Lung (tissue), 12 donors: ENCODE data around the gene RCOR3. TPM values are rescaled to one million over a fixed set of nuclear protein-coding genes. Genes with fewer than 3 reads are reported as not detected.

Source experiments
- ATAC-seq: fragments of 200-7000 bp; cut with Tn5 transposase; one replicate; pipeline ENCODE4 v1.9.1; 2020; ENCODE audit warnings: moderate number of reproducible peaks; ENCODE audit not compliant: insufficient read depth, low FRiP score
- DNase-seq, 3 donors: peaks; one replicate each; pipeline ENCODE4 v3.0.0-alpha.2; 2013 to 2017
- H3K27ac ChIP-seq, 2 donors: one replicate each; pipeline ENCODE4 v1.5.1; 2013; ENCODE audit warnings: mild to moderate bottlenecking in 2 of 2, moderate library complexity in 2 of 2, control low read depth in 1 of 2, inconsistent platforms in 1 of 2, low read depth in 1 of 2, low read length in 1 of 2
- H3K27me3 ChIP-seq, 3 donors: one replicate each; pipeline ENCODE4 v1.5.1; 2013; ENCODE audit warnings: low read length in 2 of 3; ENCODE audit not compliant: control insufficient read depth in 3 of 3, insufficient read depth in 3 of 3
- H3K36me3 ChIP-seq, 4 donors: one replicate each; pipeline ENCODE4 v1.5.1; 2013; ENCODE audit warnings: low read length in 4 of 4, mild to moderate bottlenecking in 1 of 4, moderate library complexity in 1 of 4; ENCODE audit not compliant: control insufficient read depth in 4 of 4, insufficient read depth in 4 of 4
- H3K4me1 ChIP-seq, 5 donors: one replicate each; pipeline ENCODE4 v1.5.1; 2013; ENCODE audit warnings: low read length in 5 of 5, mild to moderate bottlenecking in 2 of 5, moderate library complexity in 1 of 5; ENCODE audit not compliant: control insufficient read depth in 5 of 5, insufficient read depth in 5 of 5
- H3K4me3 ChIP-seq: one replicate; pipeline ENCODE4 v1.5.1; 2013; ENCODE audit warnings: mild to moderate bottlenecking, control low read depth, moderate library complexity
- H3K9ac ChIP-seq, 2 donors: one replicate each; pipeline ENCODE4 v1.5.1; 2013; ENCODE audit warnings: low read length in 2 of 2, control low read depth in 1 of 2; ENCODE audit not compliant: insufficient read depth in 1 of 2
- H3K9me3 ChIP-seq, 4 donors: one replicate each; pipeline ENCODE4 v1.5.1; 2013; ENCODE audit warnings: low read length in 3 of 4, mild to moderate bottlenecking in 1 of 4, moderate library complexity in 1 of 4; ENCODE audit not compliant: control insufficient read depth in 4 of 4, insufficient read depth in 3 of 4
- WGBS, 2 donors: extraction: QIAGEN DNeasy Blood & Tissue Kit; methylation state at CpG; one replicate each; pipeline ENCODE4 v1.1.7; 2013; 5-methylcytosine and 5-hydroxymethylcytosine counted together
- polyA plus RNA-seq, 2 donors: library from polyadenylated mRNA; stranded (reverse); fragments of 200-250 nt; gene quantifications; one replicate each; pipeline ENCODE4 v1.2.1, GENCODE V29; 2013
- total RNA-seq, 2 donors: library from RNA; depleted of rRNA in 1 of 2; stranded (reverse); fragments of >200 nt in 1 of 2; gene quantifications; one replicate each; pipeline ENCODE4 v1.2.1, GENCODE V29; 2014 to 2021
- TF ChIP-seq, protein P1 (sequence below): IDR thresholded peaks from 2 replicates; pipeline ENCODE4 v1.5.1; 2012; ENCODE audit warnings: mild to moderate bottlenecking; ENCODE audit errors: control extremely low read depth, extremely low read depth
- donor health status: control.
- donor health status: control.
- donor health status: Bipolar disorder and iron deficiency.
- donor health status: healthy.
- donor health status: DM: yes; HTN: yes; CAD: no.

RCOR3 gene
- total and polyA plus RNA-seq, 4 donors = 16.6 to 102 (median 34.4) TPM

DNA sequence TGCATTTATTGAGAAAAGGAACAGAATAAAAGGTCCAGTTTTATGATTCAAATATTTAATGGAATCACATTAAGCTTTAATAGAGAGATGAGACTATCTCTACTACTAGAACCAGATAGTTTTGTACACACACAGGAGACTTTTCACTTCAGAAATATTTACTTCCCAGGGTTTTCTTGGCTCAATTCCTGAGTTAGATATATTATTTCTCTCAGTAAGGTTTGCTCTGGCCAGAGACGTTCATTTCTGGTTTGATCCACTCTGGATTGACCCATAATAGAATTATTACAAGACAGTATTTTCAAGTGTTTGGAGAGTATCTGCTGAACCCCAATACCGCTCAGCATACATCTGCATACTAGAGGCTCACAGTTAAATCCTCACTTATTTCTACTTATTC is 1.3 kb upstream of the RCOR3 start:
- peak overlapping the region; percentile 99 for H3K27ac ChIP-seq
- no peak for ATAC-seq
- TF ChIP-seq, protein P1, sequence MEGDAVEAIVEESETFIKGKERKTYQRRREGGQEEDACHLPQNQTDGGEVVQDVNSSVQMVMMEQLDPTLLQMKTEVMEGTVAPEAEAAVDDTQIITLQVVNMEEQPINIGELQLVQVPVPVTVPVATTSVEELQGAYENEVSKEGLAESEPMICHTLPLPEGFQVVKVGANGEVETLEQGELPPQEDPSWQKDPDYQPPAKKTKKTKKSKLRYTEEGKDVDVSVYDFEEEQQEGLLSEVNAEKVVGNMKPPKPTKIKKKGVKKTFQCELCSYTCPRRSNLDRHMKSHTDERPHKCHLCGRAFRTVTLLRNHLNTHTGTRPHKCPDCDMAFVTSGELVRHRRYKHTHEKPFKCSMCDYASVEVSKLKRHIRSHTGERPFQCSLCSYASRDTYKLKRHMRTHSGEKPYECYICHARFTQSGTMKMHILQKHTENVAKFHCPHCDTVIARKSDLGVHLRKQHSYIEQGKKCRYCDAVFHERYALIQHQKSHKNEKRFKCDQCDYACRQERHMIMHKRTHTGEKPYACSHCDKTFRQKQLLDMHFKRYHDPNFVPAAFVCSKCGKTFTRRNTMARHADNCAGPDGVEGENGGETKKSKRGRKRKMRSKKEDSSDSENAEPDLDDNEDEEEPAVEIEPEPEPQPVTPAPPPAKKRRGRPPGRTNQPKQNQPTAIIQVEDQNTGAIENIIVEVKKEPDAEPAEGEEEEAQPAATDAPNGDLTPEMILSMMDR = no peak
- WGBS, 2 donors = 2 to 5% methylated on average over 2 of the region's 2 CpGs
- H3K36me3 ChIP-seq = no peaks in the 10 kb centered on the region
- no peaks in the 10 kb centered on the region for H3K27me3 ChIP-seq
- H3K9me3 ChIP-seq = no peaks in the 10 kb centered on the region
- H3K9ac ChIP-seq = peak overlapping the region; percentile 76 to 90
- H3K4me1 ChIP-seq = peaks cover 0 to 26% (median 5%) of the 10 kb centered on the region in 5 donors
- DNase-seq = peak in 1 of 3 donors; percentile 46
- H3K4me3 ChIP-seq = peak overlapping the region; percentile 82

DNA sequence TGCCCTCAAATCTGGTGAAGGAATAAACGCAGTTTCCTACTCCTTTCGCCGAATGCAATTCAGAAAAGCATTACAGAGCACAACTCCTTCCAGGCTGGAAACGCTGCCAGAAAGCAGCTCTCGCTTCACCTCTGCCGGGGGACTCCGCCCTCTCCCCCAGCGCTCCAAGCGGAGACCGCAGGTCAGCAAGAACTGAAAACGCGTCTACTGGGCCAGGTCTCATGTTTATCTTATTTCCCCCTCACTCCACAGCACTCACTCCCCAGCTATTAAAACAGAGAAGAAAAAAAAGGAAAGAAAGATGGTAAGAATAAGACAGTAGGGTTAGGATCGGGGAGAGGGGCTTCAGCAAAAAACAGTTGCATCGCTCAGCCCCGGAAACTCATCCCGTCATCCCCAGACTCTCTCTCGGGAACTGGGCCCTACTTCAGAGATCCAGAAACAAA is 833 bp upstream of the RCOR3 start:
- DNase-seq = peak; percentile 91 to 96 (median 95)
- Histone ChIP-seq H3K9ac (peak overlapping the region; percentile 76 to 90), H3K9me3 (no peaks in the 10 kb centered on the region), H3K36me3 (peaks cover 0 to 3% (median under 1%) of the 10 kb centered on the region in 4 donors), H3K4me1 (peaks cover 0 to 26% (median 5%) of the 10 kb centered on the region in 5 donors), H3K27me3 (no peaks in the 10 kb centered on the region), H3K27ac (peak overlapping the region; percentile 99), H3K4me3 (peak overlapping the region; percentile 82)
- WGBS, 2 donors = 1 to 2% methylated on average over 17 of the region's 17 CpGs
- TF ChIP-seq, protein P1 = no peak
- ATAC-seq = peak; percentile 56

DNA sequence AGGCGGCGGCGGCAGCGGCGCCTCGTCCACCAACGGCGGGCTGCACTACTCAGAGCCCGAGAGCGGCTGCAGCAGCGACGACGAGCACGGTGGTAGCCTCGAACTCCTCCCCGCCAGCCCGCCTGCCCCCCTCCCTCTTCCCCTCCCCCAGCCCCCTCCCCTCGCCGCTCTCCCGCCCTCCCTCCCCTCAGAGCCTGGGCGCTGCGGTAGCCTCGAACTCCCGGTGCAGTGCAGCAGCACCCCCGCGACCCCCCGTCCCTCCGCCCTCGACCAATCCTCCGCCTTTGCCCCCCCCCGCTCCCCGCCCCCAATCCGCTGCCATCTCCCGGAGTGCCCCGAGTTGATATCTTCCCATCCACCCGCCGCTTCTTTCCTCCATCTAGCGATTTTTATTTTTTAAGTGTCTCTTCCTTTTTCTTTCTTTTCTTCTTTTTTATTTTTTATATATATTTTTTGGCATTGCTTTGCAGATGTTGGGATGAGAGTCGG is 516 bp downstream of the RCOR3 start:
- peak overlapping the region in 1 of 2 donors; percentile 61 for H3K9ac ChIP-seq
- no peaks in the 10 kb centered on the region for H3K27me3 ChIP-seq
- TF ChIP-seq, protein P1 = no peak
- peak overlapping the region; percentile 73 for H3K4me3 ChIP-seq
- no peaks in the 10 kb centered on the region for H3K9me3 ChIP-seq
- DNase-seq = peak; percentile 76 to 87 (median 82)
- ATAC-seq = peak; percentile 7
- 0 to 1% methylated on average over 26 to 39 of the region's 39 CpGs for WGBS, 2 donors
- peaks cover 0 to 26% (median 5%) of the 10 kb centered on the region in 5 donors for H3K4me1 ChIP-seq
- peaks cover 0 to 9% (median 2%) of the 10 kb centered on the region in 4 donors for H3K36me3 ChIP-seq
- H3K27ac ChIP-seq = peak overlapping the region; percentile 98 to 99
